HG03175 (cell line): Measurements from ENCODE around the gene CELA2A.
A peak's percentile ranks its signal among the peaks of the same experiment; 100 is the strongest.

ENCODE experiments used
- ATAC-seq: cut with Tn5 transposase; IDR thresholded peaks from one replicate; pipeline ENCODE4 v1.9.1; 2021; ENCODE audit warnings: mild to moderate bottlenecking, moderate library complexity; ENCODE audit not compliant: unreplicated experiment

The CELA2A gene

DNA sequence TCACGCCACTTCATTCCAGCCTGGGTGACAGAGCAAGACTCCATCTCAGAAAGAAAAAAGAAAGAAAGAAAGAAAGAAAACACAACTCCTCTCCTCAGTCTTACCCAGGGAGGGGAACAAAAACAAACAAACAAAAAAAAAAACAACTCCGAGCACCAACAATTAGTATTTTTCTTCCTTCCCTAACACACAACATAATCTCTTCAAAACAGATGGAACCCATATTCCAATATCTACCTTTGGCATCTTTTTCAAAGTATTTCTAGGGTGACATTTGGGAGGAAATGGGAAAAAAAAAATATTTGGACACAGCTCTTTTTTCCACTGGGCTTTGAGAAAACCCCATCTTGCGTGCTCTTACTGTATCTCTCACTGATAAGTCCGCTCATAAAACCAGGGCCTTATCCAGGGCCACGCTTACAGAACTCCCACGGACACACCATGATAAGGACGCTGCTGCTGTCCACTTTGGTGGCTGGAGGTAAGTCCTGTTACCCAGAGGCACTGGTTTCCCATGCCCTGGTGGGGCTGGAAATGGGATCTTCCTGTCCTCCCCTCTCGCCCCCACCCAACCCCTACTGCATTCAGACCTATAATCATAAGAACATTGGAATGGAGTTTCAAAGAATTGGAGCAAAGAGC lies at the start of gene CELA2A:
TSS of gene CELA2A (plus strand) at position 420 of the 642 bp plus-strand sequence. CDS start at position 442, 22 bp downstream.
- no peak for ATAC-seq

GRCh38 chr1:15407580-15407979 lies 49.0 kb upstream of the CELA2A start:
- no peak for ATAC-seq

- no peak for ATAC-seq
Observed at GRCh38 chr1:15408890-15409387, 47.6 kb upstream of the CELA2A start.

DNA sequence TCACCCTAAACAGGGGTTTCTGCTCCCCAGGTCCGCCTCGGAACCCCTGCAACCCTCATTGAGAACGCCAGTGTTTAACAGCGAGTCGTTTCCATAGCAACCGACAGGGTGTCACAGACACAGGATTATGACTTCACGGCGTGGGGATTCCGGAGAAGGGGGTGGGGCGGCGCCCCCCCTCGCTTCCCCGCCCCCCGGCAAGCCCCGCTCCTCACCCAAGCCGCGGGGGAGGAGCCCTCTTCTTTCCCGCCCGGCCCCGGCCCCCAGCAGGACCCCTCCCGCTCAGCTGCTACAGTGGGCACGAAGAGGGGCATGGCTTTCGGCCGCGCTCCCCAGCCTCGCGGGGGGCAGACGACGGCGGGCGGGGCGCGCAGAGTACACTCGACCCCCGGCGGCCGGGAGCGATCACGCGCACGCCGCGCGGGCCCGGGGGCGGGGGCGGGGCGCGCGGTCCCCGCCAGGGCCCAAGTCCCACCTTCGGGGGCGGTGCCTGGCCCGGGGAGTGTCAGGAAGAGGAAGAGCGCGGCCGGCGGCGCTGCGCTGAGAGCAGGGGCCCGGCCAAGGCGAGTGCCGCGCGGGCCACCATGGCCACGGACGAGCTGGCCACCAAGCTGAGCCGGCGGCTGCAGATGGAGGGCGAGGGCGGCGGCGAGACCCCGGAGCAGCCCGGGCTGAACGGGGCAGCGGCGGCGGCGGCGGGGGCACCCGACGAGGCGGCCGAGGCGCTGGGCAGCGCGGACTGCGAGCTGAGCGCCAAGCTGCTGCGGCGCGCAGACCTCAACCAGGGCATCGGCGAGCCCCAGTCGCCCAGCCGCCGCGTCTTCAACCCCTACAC lies 46.9 kb upstream of the CELA2A start, which contains the start of gene EFHD2:
TSS of gene EFHD2 (plus strand) at position 501 of the 835 bp plus-strand sequence. CDS start at position 585, 84 bp downstream.
- peak; percentile 82 for ATAC-seq

DNA sequence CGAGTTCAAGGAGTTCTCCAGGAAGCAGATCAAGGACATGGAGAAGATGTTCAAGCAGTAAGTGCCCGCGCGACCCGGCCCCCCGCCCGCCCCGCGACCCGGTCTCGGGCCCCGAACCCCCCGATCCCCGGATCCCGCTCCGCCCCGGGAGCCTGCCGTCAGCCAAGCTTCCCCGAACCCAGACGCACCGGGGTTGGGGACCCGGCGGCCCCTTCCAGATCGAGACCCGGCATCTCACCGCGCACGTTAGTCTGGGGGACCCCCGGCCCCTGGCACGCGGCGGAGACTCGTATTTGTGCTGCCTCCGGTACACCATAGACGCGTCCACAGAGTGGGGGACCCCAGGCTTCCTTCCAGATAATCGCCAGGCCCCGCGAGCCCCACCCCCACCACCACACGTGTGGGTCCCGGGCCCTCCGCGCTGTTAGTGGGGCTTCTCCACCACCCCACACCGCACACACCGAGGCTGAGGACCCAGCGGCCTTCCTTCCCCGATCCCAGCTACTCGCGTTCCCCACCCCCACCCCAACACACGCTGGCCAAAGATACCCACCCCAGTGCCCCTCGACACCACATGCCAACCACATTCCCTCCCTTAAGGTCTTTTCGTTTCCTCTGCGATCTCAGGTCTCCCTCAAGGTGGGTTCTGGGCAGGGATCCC lies 46.2 kb upstream of the CELA2A start:
- no peak for ATAC-seq

- no peak for ATAC-seq
Observed at GRCh38 chr1:15410884-15411245, 45.7 kb upstream of the CELA2A start.

DNA sequence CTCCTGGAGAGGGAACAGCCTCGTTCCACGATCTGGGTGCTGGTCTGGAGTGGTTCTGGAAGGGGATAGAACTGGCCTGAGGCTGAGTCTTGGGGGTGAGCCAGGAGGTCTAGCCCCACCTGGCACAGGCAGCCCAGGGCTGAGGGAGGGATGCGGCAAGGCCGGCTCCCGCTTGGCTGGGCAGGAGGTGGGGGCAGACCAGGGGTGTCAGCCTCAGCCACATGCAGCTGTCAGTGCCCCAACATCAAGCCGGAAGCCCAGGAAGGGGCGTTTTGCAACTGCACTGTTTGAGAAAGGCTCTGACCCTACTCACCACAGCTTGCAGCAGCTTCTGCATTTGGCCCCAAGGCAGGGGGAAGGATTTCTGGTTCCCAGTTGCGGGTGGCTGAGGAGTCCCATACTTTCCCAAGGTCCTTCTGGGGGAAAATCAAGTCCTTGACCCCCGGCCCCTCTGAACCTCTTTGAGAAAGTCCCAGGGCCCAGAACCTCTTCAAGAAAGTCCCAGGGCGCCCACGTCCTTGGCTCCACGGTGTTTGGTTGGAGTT lies 44.9 kb upstream of the CELA2A start:
- peak; percentile 53 for ATAC-seq

GRCh38 chr1:15412175-15412800 lies 44.2 kb upstream of the CELA2A start:
- no peak for ATAC-seq

DNA sequence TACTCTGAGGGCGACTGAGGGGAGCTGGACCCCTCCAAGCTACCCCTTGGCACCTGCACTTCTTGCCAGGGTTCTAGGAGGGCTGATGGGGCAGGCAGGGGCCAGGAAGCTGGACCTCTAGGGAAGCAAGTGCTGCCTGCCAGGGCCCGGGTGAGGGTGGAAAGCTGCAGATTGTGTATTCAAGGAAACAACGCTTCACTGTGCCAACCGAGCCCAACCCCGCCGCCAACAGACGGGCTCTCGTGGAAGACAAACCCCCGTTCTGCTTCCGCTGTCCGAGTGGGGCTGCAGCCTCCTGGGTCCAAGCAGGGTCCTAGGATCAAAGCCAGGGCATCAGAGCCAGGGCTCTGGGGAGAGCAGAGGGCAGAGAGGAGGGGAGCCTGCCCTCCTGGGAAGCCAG lies 43.7 kb upstream of the CELA2A start:
- no peak for ATAC-seq

GRCh38 chr1:15413563-15414444 lies 42.7 kb upstream of the CELA2A start:
- ATAC-seq = no peak

GRCh38 chr1:15414445-15414983 lies 42.0 kb upstream of the CELA2A start:
- no peak for ATAC-seq

DNA sequence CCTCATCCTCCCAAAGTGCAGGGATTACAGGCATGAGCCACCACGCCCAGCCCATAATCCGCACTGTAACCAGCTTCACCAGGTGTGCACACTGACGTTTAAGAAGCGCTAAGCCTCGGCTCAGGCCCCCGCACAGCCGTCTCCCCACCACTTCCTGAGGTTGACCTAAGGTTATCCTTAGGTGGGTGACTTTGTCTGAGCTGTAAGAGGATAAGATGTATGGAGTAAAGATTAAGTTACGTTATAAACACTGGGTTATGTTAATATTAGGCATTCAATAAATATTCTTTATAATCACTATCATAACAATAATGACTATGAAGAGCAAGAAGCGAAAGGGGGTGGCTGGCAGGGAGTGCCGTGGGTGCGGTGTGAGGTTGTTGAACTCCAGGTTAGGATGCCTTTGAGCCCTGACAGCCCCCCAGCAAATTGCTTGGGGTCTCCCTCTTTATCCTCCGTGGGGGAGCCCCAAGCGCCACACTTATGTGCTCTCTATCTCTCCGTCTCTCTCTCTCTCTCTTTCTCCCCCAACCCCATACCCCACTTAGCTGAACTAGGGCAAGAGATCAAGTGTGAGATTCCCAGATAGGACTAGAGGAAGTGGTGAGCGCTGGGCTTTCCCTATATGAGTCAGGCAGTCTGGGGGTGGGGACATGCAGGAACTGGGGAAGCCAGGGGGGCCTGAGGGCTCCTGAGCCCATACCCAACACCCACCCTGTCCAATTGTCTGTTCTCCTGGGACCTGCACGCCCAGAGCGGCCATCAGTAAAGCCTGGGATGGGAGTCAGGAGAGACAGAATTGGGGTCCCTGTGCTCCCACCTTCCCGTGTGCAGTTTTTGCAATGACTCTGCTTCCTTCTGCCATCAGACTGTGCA lies 39.2 kb upstream of the CELA2A start:
- ATAC-seq = peak; percentile 34

- no peak for ATAC-seq
Observed at GRCh38 chr1:15418806-15419515, 37.6 kb upstream of the CELA2A start.

GRCh38 chr1:15420853-15421465 lies 35.6 kb upstream of the CELA2A start:
- ATAC-seq = no peak

GRCh38 chr1:15422871-15423270 lies 33.7 kb upstream of the CELA2A start:
- no peak for ATAC-seq

GRCh38 chr1:15423355-15424077 lies 33.0 kb upstream of the CELA2A start:
- no peak for ATAC-seq

GRCh38 chr1:15424146-15424667 lies 32.3 kb upstream of the CELA2A start:
- ATAC-seq = no peak
